GM21528 (cell line): ENCODE measurements around the gene LTK.

Experiments
- ATAC-seq: cut with Tn5 transposase; IDR thresholded peaks from one replicate; pipeline ENCODE4 v1.9.1; 2021; ENCODE audit warnings: mild to moderate bottlenecking, moderate library complexity; ENCODE audit not compliant: unreplicated experiment, low FRiP score

LTK gene

GRCh38 chr15:41513506-41514227 is at the start of gene LTK:
Gene LTK (minus strand): TSS chr15:41513827. CDS start chr15:41513709, 118 bp downstream.
- ATAC-seq = no peak

GRCh38 chr15:41562784-41563198 is 49.2 kb upstream of the LTK start:
- no peak for ATAC-seq

- no peak for ATAC-seq
Observed at GRCh38 chr15:41562244-41562643, 48.6 kb upstream of the LTK start.

- no peak for ATAC-seq
Observed at GRCh38 chr15:41561777-41562145, 48.1 kb upstream of the LTK start.

- no peak for ATAC-seq
Observed at GRCh38 chr15:41561104-41561776, 47.6 kb upstream of the LTK start.

- ATAC-seq = no peak
Observed at GRCh38 chr15:41560572-41560874, 46.9 kb upstream of the LTK start.

- no peak for ATAC-seq
Observed at GRCh38 chr15:41559239-41559782, 45.7 kb upstream of the LTK start.

- ATAC-seq = no peak
Observed at GRCh38 chr15:41558400-41559238, 45.0 kb upstream of the LTK start, which contains the start of gene TYRO3. Gene TYRO3 (plus strand): TSS chr15:41559212. CDS start chr15:41559258, 46 bp downstream.

GRCh38 chr15:41557673-41558399 is 44.2 kb upstream of the LTK start:
- no peak for ATAC-seq

GRCh38 chr15:41556677-41557076 is 43.0 kb upstream of the LTK start:
- no peak for ATAC-seq

GRCh38 chr15:41554915-41555314 is 41.3 kb upstream of the LTK start:
- no peak for ATAC-seq

GRCh38 chr15:41554343-41554742 is 40.7 kb upstream of the LTK start:
- no peak for ATAC-seq

GRCh38 chr15:41553731-41554130 is 40.1 kb upstream of the LTK start:
- ATAC-seq = no peak

- ATAC-seq = no peak
Observed at GRCh38 chr15:41550066-41550775, 36.6 kb upstream of the LTK start.

- ATAC-seq = no peak
Observed at GRCh38 chr15:41546851-41547786, 33.5 kb upstream of the LTK start.

GRCh38 chr15:41545218-41545617 is 31.6 kb upstream of the LTK start:
- no peak for ATAC-seq

- no peak for ATAC-seq
Observed at GRCh38 chr15:41544650-41545015, 31.0 kb upstream of the LTK start.

GRCh38 chr15:41543521-41543870 is 29.9 kb upstream of the LTK start:
- no peak for ATAC-seq

GRCh38 chr15:41536866-41537265 is 23.2 kb upstream of the LTK start:
- no peak for ATAC-seq
